ENCODE results near the gene EFNB2. TPM values are rescaled to one million over a fixed set of nuclear protein-coding genes. Genes with fewer than 3 reads are reported as not detected.

The EFNB2 gene
- total RNA-seq, 1 donor from 2014 or later: 20.5 TPM

- DNase-seq (ENCODE audit: low spot score): no peak
Observed at GRCh38 chr13:106503730-106504453, 31.6 kb downstream of the EFNB2 start.

GRCh38 chr13:106503272-106503671 lies 32.2 kb downstream of the EFNB2 start:
- DNase-seq (ENCODE audit: low spot score): no peak

GRCh38 chr13:106500445-106500844 lies 35.0 kb downstream of the EFNB2 start:
- no peak for DNase-seq (ENCODE audit: low spot score)

- DNase-seq (ENCODE audit: low spot score): no peak
Observed at GRCh38 chr13:106499896-106500295, 35.6 kb downstream of the EFNB2 start.

GRCh38 chr13:106499113-106499512 lies 36.3 kb downstream of the EFNB2 start:
- no peak for DNase-seq (ENCODE audit: low spot score)

GRCh38 chr13:106498571-106498970 lies 36.9 kb downstream of the EFNB2 start:
- DNase-seq (ENCODE audit: low spot score): no peak

GRCh38 chr13:106498158-106498557 lies 37.3 kb downstream of the EFNB2 start:
- DNase-seq (ENCODE audit: low spot score): no peak

- no peak for DNase-seq (ENCODE audit: low spot score)
Observed at GRCh38 chr13:106497079-106497478, 38.4 kb downstream of the EFNB2 start.

- peak; percentile 48 for DNase-seq (ENCODE audit: low spot score)
Observed at GRCh38 chr13:106496072-106496997, 39.1 kb downstream of the EFNB2 start.

GRCh38 chr13:106494936-106495335 lies 40.5 kb downstream of the EFNB2 start:
- DNase-seq (ENCODE audit: low spot score): no peak

- DNase-seq (ENCODE audit: low spot score): no peak
Observed at GRCh38 chr13:106494506-106494905, 41.0 kb downstream of the EFNB2 start.

- DNase-seq (ENCODE audit: low spot score): peak; percentile 49
Observed at GRCh38 chr13:106493533-106494220, 41.8 kb downstream of the EFNB2 start.

- no peak for DNase-seq (ENCODE audit: low spot score)
Observed at GRCh38 chr13:106492588-106493475, 42.6 kb downstream of the EFNB2 start.

- no peak for DNase-seq (ENCODE audit: low spot score)
Observed at GRCh38 chr13:106491928-106492587, 43.4 kb downstream of the EFNB2 start.

GRCh38 chr13:106491463-106491862 lies 44.0 kb downstream of the EFNB2 start:
- no peak for DNase-seq (ENCODE audit: low spot score)

GRCh38 chr13:106490569-106491321 lies 44.7 kb downstream of the EFNB2 start:
- no peak for DNase-seq (ENCODE audit: low spot score)

- no peak for DNase-seq (ENCODE audit: low spot score)
Observed at GRCh38 chr13:106489849-106490568, 45.5 kb downstream of the EFNB2 start.

- no peak for DNase-seq (ENCODE audit: low spot score)
Observed at GRCh38 chr13:106488686-106489085, 46.8 kb downstream of the EFNB2 start.

GRCh38 chr13:106488076-106488475 lies 47.4 kb downstream of the EFNB2 start:
- peak; percentile 52 for DNase-seq (ENCODE audit: low spot score)

Measured in umbilical cord (tissue), 2 donors.